NCI-H82 treated with DMSO at 0.1 percent for 48 hours (cell line): Measurements from ENCODE around the gene ADPGK.
"Not testable (repeated sequence)": the region's sequence is repeated elsewhere in the genome, so short reads cannot be mapped to it uniquely, and the experiment has no call there.

Experiments used
- DNase-seq: peaks from one replicate; lab custom pipeline; 2025; ENCODE audit not compliant: unreplicated experiment; lab: John Stamatoyannopoulos, UW

Gene ADPGK

GRCh38 chr15:72783640-72784455 lies at the start of gene ADPGK:
TSS of gene ADPGK (minus strand) at chr15:72783758. CDS start at chr15:72783691, 67 bp downstream.
- DNase-seq = peak; percentile 71

- DNase-seq = no peak
These were observed 43.7 kb upstream of the ADPGK start for GRCh38 chr15:72827226-72827625.

- DNase-seq = no peak
These were observed 43.1 kb upstream of the ADPGK start for GRCh38 chr15:72826611-72827010.

- DNase-seq = no peak
These were observed 42.3 kb upstream of the ADPGK start for GRCh38 chr15:72825829-72826228.

- DNase-seq = no peak
These were observed 41.2 kb upstream of the ADPGK start for GRCh38 chr15:72824781-72825180.

- DNase-seq = no peak
These were observed 40.6 kb upstream of the ADPGK start for GRCh38 chr15:72824112-72824511.

GRCh38 chr15:72820278-72820677 lies 36.7 kb upstream of the ADPGK start:
- DNase-seq = no peak

GRCh38 chr15:72818632-72819031 lies 35.1 kb upstream of the ADPGK start:
- DNase-seq = no peak

- DNase-seq = no peak
These were observed 29.9 kb upstream of the ADPGK start for GRCh38 chr15:72813345-72814004.

- no peak for DNase-seq
These were observed 25.8 kb upstream of the ADPGK start for GRCh38 chr15:72809329-72809728.

- DNase-seq = not testable (repeated sequence)
These were observed 23.8 kb upstream of the ADPGK start for GRCh38 chr15:72807346-72807745.

- no peak for DNase-seq
These were observed 19.4 kb upstream of the ADPGK start for GRCh38 chr15:72803006-72803405.

GRCh38 chr15:72801590-72802325 lies 18.2 kb upstream of the ADPGK start:
- no peak for DNase-seq

GRCh38 chr15:72800833-72801481 lies 17.4 kb upstream of the ADPGK start:
- no peak for DNase-seq

GRCh38 chr15:72797834-72798233 lies 14.3 kb upstream of the ADPGK start:
- DNase-seq = no peak

- no peak for DNase-seq
These were observed 13.8 kb upstream of the ADPGK start for GRCh38 chr15:72797338-72797689.

- DNase-seq = no peak
These were observed 13.2 kb upstream of the ADPGK start for GRCh38 chr15:72796515-72797337.

- DNase-seq = no peak
These were observed 12.6 kb upstream of the ADPGK start for GRCh38 chr15:72796210-72796514.

- DNase-seq = no peak
These were observed 10.5 kb upstream of the ADPGK start for GRCh38 chr15:72793766-72794660.

- DNase-seq = no peak
These were observed 8.9 kb upstream of the ADPGK start for GRCh38 chr15:72792431-72792830.
